ENCODE results near the gene ABLIM3.

ABLIM3 gene

GRCh38 chr5:149141224-149141956 lies at the start of gene ABLIM3:
TSS of gene ABLIM3 (plus strand) at chr5:149141493. CDS start at chr5:149142096, 603 bp downstream.
- peak; percentile 52 for DNase-seq (ENCODE audit: low spot score)

GRCh38 chr5:149093625-149094024 lies 47.7 kb upstream of the ABLIM3 start:
- DNase-seq (ENCODE audit: low spot score): no peak

GRCh38 chr5:149094996-149095395 lies 46.3 kb upstream of the ABLIM3 start:
- DNase-seq (ENCODE audit: low spot score): no peak

- no peak for DNase-seq (ENCODE audit: low spot score)
These were observed 41.4 kb upstream of the ABLIM3 start for GRCh38 chr5:149099920-149100319.

GRCh38 chr5:149100331-149100730 lies 41.0 kb upstream of the ABLIM3 start:
- DNase-seq (ENCODE audit: low spot score): no peak

GRCh38 chr5:149108651-149109280 lies 32.5 kb upstream of the ABLIM3 start:
- DNase-seq (ENCODE audit: low spot score): no peak

GRCh38 chr5:149110406-149110805 lies 30.9 kb upstream of the ABLIM3 start:
- no peak for DNase-seq (ENCODE audit: low spot score)

GRCh38 chr5:149113669-149114068 lies 27.6 kb upstream of the ABLIM3 start:
- no peak for DNase-seq (ENCODE audit: low spot score)

- DNase-seq (ENCODE audit: low spot score): peak; percentile 82
These were observed 26.6 kb upstream of the ABLIM3 start for GRCh38 chr5:149114403-149115312.

GRCh38 chr5:149117970-149118369 lies 23.3 kb upstream of the ABLIM3 start:
- no peak for DNase-seq (ENCODE audit: low spot score)

GRCh38 chr5:149118463-149118862 lies 22.8 kb upstream of the ABLIM3 start:
- DNase-seq (ENCODE audit: low spot score): no peak

GRCh38 chr5:149121145-149121544 lies 20.1 kb upstream of the ABLIM3 start:
- no peak for DNase-seq (ENCODE audit: low spot score)

- DNase-seq (ENCODE audit: low spot score): no peak
These were observed 18.1 kb upstream of the ABLIM3 start for GRCh38 chr5:149123211-149123610.

GRCh38 chr5:149125386-149125891 lies 15.9 kb upstream of the ABLIM3 start:
- DNase-seq (ENCODE audit: low spot score): no peak

GRCh38 chr5:149126906-149127305 lies 14.4 kb upstream of the ABLIM3 start:
- no peak for DNase-seq (ENCODE audit: low spot score)

GRCh38 chr5:149127394-149127955 lies 13.8 kb upstream of the ABLIM3 start:
- DNase-seq (ENCODE audit: low spot score): no peak

- DNase-seq (ENCODE audit: low spot score): no peak
These were observed 13.0 kb upstream of the ABLIM3 start for GRCh38 chr5:149128023-149128875.

GRCh38 chr5:149129181-149129580 lies 12.1 kb upstream of the ABLIM3 start:
- no peak for DNase-seq (ENCODE audit: low spot score)

GRCh38 chr5:149130121-149130914 lies 11.0 kb upstream of the ABLIM3 start:
- DNase-seq (ENCODE audit: low spot score): no peak

GRCh38 chr5:149132474-149132873 lies 8.8 kb upstream of the ABLIM3 start:
- DNase-seq (ENCODE audit: low spot score): no peak

All from putamen (tissue), 1 donor.